Measurements from ENCODE around the gene SPATS1. TPM values are rescaled to one million over a fixed set of nuclear protein-coding genes. Genes with fewer than 3 reads are reported as not detected.

The SPATS1 gene
- total and polyA plus RNA-seq, 4 experiments from 2014 or later = not detected

Other genes starting within 250 kb of the SPATS1 start
- gene MRPL14, start 215.2 kb upstream of the SPATS1 start, total RNA-seq = 10 to 100 TPM; 21.7 to 23.9 TPM
- gene MRPL14, start 215.2 kb upstream of the SPATS1 start, polyA plus RNA-seq = 100 to 1,000 TPM; 103 to 123 TPM
- gene TMEM63B, start 215.1 kb upstream of the SPATS1 start, total RNA-seq = 10 to 100 TPM; 20.7 to 24.1 TPM
- gene TMEM63B, start 215.1 kb upstream of the SPATS1 start, polyA plus RNA-seq = 1 to 10 TPM in 1 of 2 donors, under 1 TPM in 1; 0.91 to 2.3 TPM
- gene CAPN11, start 183.8 kb upstream of the SPATS1 start, total RNA-seq = not detected
- not detected for gene CAPN11, start 183.8 kb upstream of the SPATS1 start, polyA plus RNA-seq
- gene MYMX, start 125.7 kb upstream of the SPATS1 start, total RNA-seq = not detected
- not detected for gene MYMX, start 125.7 kb upstream of the SPATS1 start, polyA plus RNA-seq
- gene SLC29A1, start 119.1 kb upstream of the SPATS1 start, total RNA-seq = 1 to 10 TPM; 2.1 to 3.1 TPM
- 1 to 10 TPM; 3.4 to 3.7 TPM for gene SLC29A1, start 119.1 kb upstream of the SPATS1 start, polyA plus RNA-seq
- 100 to 1,000 TPM; 303 to 324 TPM for gene HSP90AB1, start 95.5 kb upstream of the SPATS1 start, total RNA-seq
- gene HSP90AB1, start 95.5 kb upstream of the SPATS1 start, polyA plus RNA-seq = 100 to 1,000 TPM; 384 to 432 TPM
- gene SLC35B2, start 85.1 kb upstream of the SPATS1 start, total RNA-seq = 10 to 100 TPM; 20.7 to 20.9 TPM
- gene SLC35B2, start 85.1 kb upstream of the SPATS1 start, polyA plus RNA-seq = 10 to 100 TPM; 41.6 to 65.3 TPM
- 10 to 100 TPM; 12.7 to 15.0 TPM for gene NFKBIE, start 77.1 kb upstream of the SPATS1 start, total RNA-seq
- gene NFKBIE, start 77.1 kb upstream of the SPATS1 start, polyA plus RNA-seq = 1 to 10 TPM; 8.0 to 8.3 TPM
- not detected for gene TMEM151B, start 72.2 kb upstream of the SPATS1 start, total RNA-seq
- gene TMEM151B, start 72.2 kb upstream of the SPATS1 start, polyA plus RNA-seq = not detected
- 10 to 100 TPM; 23.7 to 25.6 TPM for gene AARS2, start 29.3 kb upstream of the SPATS1 start, total RNA-seq
- gene AARS2, start 29.3 kb upstream of the SPATS1 start, polyA plus RNA-seq = 10 to 100 TPM in 1 of 2 donors, 1 to 10 TPM in 1; 4.2 to 10.1 TPM
- gene CDC5L, start 45.1 kb downstream of the SPATS1 start, total RNA-seq = 10 to 100 TPM; 20.9 to 22.4 TPM
- 10 to 100 TPM in 1 of 2 donors, 1 to 10 TPM in 1; 9.8 to 17.7 TPM for gene CDC5L, start 45.1 kb downstream of the SPATS1 start, polyA plus RNA-seq

Data from CD4-positive, alpha-beta memory T cell (primary cell).